ENCODE measurements around the gene KCNG3.

DNA sequence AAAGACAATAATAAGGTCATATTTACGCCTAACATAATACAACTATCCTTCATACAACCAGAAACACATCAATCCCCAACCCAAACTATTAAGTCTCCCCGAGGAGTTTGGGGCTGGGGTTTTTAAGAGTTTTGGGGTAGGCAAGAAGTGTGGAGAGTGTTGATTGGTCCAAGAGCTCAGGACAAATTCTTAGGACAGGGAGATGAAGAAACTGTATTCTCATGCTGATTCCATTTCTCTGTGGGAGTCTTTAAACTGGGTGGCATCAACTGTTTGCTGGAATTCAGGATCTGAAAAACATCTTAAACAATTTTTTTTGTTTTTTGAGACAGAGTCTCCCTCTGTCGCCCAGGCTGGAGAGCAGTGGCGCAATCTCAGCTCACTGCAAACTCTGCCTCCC lies 49.1 kb upstream of the KCNG3 start:
- TF ChIP-seq, protein P1, sequence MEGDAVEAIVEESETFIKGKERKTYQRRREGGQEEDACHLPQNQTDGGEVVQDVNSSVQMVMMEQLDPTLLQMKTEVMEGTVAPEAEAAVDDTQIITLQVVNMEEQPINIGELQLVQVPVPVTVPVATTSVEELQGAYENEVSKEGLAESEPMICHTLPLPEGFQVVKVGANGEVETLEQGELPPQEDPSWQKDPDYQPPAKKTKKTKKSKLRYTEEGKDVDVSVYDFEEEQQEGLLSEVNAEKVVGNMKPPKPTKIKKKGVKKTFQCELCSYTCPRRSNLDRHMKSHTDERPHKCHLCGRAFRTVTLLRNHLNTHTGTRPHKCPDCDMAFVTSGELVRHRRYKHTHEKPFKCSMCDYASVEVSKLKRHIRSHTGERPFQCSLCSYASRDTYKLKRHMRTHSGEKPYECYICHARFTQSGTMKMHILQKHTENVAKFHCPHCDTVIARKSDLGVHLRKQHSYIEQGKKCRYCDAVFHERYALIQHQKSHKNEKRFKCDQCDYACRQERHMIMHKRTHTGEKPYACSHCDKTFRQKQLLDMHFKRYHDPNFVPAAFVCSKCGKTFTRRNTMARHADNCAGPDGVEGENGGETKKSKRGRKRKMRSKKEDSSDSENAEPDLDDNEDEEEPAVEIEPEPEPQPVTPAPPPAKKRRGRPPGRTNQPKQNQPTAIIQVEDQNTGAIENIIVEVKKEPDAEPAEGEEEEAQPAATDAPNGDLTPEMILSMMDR (IDR thresholded peaks at IDR 0.05) = no peak
- no peak for TF ChIP-seq POLR2A (IDR thresholded peaks at IDR 0.05)
